GM12801 (cell line): Measurements from ENCODE around the gene GPR68.

ENCODE experiments used
- TF ChIP-seq, protein P1 (sequence below): IDR thresholded peaks from one replicate; pipeline ENCODE4 v1.5.1; 2011; ENCODE audit warnings: control low read depth; ENCODE audit not compliant: insufficient read length; ENCODE audit errors: extremely low read depth

The GPR68 gene

DNA sequence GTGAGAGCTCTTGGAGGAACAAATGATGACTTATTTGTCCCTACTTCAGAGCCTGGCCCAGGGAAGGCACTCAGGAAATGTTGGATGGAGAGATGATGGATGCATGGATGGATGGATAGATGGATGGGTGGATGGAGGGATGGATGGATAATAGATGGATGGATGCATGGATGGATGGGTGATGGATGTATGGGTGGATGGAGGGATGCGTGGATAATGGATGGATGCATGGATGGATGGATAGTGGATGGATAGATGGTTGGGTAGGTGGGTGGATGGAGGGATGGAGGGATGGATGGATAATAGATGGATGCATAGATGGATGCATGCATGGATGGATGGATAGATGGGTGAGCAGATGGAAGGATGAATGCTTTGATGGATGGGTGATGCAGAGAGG, 23.2 kb downstream of the GPR68 start:
- TF ChIP-seq, protein P1, sequence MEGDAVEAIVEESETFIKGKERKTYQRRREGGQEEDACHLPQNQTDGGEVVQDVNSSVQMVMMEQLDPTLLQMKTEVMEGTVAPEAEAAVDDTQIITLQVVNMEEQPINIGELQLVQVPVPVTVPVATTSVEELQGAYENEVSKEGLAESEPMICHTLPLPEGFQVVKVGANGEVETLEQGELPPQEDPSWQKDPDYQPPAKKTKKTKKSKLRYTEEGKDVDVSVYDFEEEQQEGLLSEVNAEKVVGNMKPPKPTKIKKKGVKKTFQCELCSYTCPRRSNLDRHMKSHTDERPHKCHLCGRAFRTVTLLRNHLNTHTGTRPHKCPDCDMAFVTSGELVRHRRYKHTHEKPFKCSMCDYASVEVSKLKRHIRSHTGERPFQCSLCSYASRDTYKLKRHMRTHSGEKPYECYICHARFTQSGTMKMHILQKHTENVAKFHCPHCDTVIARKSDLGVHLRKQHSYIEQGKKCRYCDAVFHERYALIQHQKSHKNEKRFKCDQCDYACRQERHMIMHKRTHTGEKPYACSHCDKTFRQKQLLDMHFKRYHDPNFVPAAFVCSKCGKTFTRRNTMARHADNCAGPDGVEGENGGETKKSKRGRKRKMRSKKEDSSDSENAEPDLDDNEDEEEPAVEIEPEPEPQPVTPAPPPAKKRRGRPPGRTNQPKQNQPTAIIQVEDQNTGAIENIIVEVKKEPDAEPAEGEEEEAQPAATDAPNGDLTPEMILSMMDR = no peak

DNA sequence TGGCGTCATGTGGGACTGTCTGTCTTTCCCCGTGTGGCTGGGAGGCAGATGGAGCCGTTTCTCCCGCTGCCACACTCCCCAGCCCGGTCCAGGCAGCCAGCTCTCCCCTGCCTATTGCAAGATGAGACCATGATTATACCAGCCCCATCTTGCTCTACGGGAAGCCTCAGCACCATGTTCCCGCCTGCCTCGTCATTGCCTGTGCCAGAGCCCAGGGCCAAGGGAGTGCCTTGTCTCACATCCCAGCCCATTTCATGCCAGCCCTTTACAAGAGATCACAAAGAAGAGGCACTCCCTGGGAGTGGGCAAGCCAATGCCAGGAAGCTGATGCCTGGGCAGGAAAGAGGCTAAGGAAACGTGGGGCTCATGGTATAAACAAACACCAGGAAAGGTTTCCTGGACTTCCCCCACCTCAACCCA, 23.9 kb downstream of the GPR68 start:
- TF ChIP-seq, protein P1 = no peak

DNA sequence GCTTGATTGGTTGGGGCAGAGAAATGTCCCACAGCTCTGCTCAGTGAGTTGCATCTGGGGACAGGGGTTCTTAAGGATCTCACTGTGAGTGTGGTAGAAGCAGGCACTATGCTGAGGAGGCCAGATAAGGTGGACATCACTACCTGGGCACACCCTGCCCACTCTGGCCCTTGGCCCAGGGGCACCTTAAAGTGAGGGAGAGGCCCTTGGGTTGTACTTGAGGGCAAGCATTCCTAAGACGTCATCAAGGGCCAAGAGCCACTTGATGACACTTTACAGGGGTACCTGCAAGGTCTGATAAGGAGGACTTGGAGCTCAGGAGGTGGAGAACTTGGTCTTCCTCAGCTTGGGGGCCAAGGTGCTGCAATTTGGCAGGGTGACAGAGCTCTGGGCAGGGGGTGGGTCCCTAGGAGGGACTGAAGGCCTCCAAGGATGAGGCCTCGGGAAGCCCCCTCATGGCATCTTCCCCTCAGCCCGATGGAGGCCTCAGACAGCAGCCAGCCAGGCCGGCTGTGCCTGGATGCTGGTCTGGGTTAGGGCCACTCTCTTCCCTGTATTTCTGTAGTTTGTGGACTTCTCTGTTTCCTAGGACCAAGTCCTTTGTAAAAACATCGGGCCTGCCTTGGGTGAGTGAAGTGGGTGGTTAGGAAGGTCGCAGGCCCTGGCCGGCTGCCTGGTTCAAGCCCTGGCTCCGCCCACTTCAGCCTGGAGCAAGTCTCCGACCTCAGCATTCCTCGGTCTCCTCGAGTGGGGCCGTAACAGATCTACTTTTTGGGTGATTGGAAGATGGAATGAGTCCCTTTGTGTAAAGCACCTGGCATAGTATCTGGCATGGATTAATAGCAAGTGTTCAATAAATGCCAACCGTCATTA, 24.8 kb downstream of the GPR68 start:
- TF ChIP-seq, protein P1 = no peak

DNA sequence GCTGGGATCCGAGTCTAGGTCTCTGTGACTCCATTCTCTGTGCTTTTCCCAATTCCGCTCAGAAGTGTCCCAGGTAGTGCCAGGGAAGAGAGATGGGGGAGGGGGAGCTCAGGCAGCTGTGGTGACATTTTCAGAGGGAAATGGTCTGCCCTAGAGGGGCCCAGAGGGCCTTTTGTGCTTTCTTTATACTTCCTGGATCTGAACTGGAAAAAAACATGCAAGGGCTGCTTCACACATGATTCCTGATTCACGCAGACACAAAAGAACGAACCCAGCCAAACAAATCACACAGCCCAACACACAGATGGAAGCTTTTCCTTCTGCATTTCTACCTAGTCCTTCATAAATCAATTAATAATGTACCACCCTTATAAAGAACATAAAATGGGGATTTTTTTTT, 26.5 kb downstream of the GPR68 start:
- TF ChIP-seq, protein P1 = no peak

DNA sequence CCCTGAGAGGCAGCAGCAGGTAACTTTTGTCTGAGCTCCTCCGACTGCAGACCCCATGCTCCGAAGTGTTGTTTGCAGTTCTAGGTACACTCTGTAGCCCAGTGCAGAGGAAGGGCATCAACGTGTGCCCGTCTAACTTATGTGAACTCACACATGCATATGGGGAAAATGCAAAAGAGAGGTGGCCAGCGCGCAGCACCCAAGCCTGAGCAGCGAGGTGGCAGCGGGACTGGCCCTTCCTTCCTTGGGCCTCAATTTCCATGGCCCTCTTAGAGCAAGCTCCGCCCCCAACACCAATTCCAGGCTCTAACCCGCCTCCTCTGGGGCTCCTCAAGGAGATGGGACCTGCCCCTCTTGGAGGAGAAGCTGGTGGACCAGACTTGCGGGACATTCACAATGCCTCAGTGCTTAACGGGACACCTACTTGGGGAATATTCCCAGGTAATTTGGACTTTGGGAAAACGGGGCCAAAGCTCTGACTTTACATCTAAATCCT, 27.7 kb downstream of the GPR68 start:
- TF ChIP-seq, protein P1 = no peak

DNA sequence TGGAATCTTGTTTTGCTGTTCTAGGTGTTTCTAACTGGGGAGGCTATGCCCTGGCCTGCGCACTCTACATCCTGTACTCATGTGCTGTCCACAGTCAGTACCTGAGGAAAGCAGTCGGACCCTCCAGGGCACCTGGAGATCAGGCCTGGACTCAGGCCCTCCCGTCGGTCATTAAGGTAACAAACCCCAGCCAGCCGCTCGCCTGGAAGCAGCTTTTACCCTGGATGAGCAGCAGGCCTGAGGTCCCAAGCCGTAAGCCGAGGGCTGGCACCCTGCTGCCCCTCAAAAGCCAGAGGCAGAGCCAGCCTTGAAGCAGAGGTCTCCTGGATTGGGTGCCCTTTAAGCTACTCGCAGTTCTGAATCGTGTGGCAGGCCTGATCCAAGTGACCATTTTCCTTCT, 29.1 kb downstream of the GPR68 start:
- TF ChIP-seq, protein P1 = no peak

DNA sequence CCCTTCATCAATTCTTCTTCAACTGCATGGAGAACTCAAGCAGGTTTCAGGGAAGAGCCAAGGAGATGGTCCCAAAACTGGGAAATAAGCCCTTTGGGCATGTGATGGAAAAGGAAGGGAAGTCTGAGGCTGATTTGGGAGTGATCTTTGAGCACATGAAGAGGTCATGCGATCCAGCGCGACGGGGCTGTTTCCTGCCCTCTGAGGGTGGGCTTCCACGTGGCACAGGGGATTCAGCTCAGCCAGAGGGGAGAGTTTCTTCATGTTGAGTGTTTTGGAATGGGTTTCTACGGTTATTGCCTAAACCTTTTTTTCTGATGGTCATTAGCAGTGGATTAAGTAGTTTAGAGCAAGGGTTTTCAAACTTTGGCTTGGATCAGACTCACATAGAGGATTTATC, 30.2 kb downstream of the GPR68 start:
- TF ChIP-seq, protein P1 = no peak
